Prostate gland (tissue), 2 donors: ENCODE results near the gene UVRAG. TPM values are rescaled to one million over a fixed set of nuclear protein-coding genes. Genes with fewer than 3 reads are reported as not detected.
A peak's percentile ranks its signal among the peaks of the same experiment; 100 is the strongest.

Source experiments
- DNase-seq: peaks from one replicate; pipeline ENCODE4 v3.0.0-alpha.2; 2019; ENCODE audit warnings: low spot score
- H3K27ac ChIP-seq, 2 donors: fragments of 200-600 bp; sonication (generic); 2 replicates each; pipeline ENCODE4 v1.5.1; 2017 to 2019
- H3K27me3 ChIP-seq: fragments of 200-600 bp; sonication (generic); replicated peaks from 2 replicates; pipeline ENCODE4 v1.5.1; 2019; ENCODE audit not compliant: insufficient read depth
- H3K36me3 ChIP-seq, 2 donors: fragments of 200-600 bp; sonication (generic); 1 replicate in 1 of 2; 2 replicates in 1 of 2; pipeline versions ENCODE4 v1.5.1 to v1.8.1; 2017 to 2019
- H3K4me1 ChIP-seq: fragments of 200-600 bp; sonication (generic); replicated peaks from 2 replicates; pipeline ENCODE4 v1.5.1; 2019
- H3K4me3 ChIP-seq, 2 donors: fragments of 200-600 bp; sonication (generic); 2 replicates each; pipeline ENCODE4 v1.5.1; 2017 to 2019
- H3K9me3 ChIP-seq: fragments of 200-600 bp; sonication (generic); 2 replicates; pipeline ENCODE4 v1.5.1; 2017
- POLR2A ChIP-seq: fragments of 450-650 bp; IDR thresholded peaks from one replicate; pipeline ENCODE4 v1.6.1; 2016; ENCODE audit warnings: antibody characterized with exemption, mild to moderate bottlenecking
- POLR2AphosphoS5 ChIP-seq: sonication (generic); formaldehyde crosslinking; IDR thresholded peaks from one replicate; pipeline ENCODE4 v1.6.1; 2017; ENCODE audit warnings: antibody characterized with exemption
- WGBS: methylation state at CpG from one replicate; pipeline ENCODE4 v1.1.5; 2018; 5-methylcytosine and 5-hydroxymethylcytosine counted together
- intact Hi-C: fragments of 100-400 bp; cut with DNase I; formaldehyde crosslinking; loops from one replicate; pipeline ENCODE4 v1.14.2; 2022
- total RNA-seq, 2 donors: library from RNA; depleted of rRNA; stranded (reverse); fragments of >200 nt; gene quantifications; one replicate each; pipeline ENCODE4 v1.1.0, GENCODE V29; 2016
- TF ChIP-seq, protein P1 (sequence below), 4 experiments: fragments of 200-600 bp in 2 of 4; fragments of 450-650 bp in 2 of 4; sonication (generic) in 2 of 4; IDR thresholded peaks; 1 replicate in 3 of 4; 2 replicates in 1 of 4; pipeline ENCODE4 v1.5.1; 2016 to 2019; ENCODE audit warnings: antibody characterized with exemption in 4 of 4, mild to moderate bottlenecking in 2 of 4, moderate library complexity in 2 of 4

Gene UVRAG
- total RNA-seq, 2 donors from 2014 or later, result 13.9 to 25.2 TPM

DNA sequence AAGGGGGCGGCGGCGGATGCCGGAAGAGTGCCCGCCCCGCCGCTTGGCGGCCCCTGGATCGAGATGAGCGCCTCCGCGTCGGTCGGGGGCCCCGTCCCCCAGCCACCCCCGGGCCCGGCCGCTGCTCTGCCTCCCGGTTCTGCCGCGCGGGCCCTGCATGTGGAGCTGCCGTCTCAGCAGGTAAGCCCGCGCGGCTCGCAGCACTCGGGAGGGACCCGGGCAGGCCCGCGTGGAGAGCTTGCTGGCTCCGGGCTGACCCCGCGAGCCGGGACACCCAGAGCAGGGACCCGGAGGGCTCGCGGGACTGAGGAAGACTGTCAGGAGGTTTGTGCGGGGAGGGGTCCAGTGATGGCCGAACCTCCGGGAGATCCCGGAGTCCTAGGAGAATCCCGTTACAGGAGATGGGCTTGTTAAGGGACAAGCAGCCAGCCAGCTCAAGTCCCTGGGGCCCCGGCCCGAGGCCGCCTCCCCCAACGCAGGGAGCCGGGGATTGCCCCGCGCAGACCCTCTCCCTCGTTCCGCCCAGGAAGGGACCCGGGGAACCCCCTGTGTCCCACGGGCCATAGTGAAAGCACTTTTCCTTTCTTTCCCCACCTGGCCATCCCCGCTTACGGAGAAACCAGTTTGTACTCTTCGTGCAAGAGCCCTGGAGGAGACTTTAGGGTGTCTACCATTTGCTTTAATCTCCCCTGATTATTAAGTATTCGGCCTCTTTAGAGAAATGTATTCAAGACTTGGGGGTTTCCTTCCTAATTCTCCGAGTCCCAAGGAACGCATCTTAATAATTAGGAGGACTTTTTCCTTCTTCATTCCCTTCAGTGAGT is 547 bp downstream of the UVRAG start:
- H3K36me3 ChIP-seq, result no peaks in the 10 kb centered on the region
- H3K9me3 ChIP-seq, result no peaks in the 10 kb centered on the region
- intact Hi-C loops, result no loop called here
- no peak for DNase-seq
- H3K27ac ChIP-seq, result peak overlapping the region; percentile 85 to 92
- no peaks in the 10 kb centered on the region for H3K27me3 ChIP-seq
- TF ChIP-seq POLR2A (no peak), POLR2AphosphoS5 (no peak)
- TF ChIP-seq, protein P1, sequence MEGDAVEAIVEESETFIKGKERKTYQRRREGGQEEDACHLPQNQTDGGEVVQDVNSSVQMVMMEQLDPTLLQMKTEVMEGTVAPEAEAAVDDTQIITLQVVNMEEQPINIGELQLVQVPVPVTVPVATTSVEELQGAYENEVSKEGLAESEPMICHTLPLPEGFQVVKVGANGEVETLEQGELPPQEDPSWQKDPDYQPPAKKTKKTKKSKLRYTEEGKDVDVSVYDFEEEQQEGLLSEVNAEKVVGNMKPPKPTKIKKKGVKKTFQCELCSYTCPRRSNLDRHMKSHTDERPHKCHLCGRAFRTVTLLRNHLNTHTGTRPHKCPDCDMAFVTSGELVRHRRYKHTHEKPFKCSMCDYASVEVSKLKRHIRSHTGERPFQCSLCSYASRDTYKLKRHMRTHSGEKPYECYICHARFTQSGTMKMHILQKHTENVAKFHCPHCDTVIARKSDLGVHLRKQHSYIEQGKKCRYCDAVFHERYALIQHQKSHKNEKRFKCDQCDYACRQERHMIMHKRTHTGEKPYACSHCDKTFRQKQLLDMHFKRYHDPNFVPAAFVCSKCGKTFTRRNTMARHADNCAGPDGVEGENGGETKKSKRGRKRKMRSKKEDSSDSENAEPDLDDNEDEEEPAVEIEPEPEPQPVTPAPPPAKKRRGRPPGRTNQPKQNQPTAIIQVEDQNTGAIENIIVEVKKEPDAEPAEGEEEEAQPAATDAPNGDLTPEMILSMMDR (IDR thresholded peaks at IDR 0.05), result peak in 1 of 4 experiments; percentile 4
- under 1% methylated on average over 25 of the region's 60 CpGs for WGBS
- peaks cover 10% of the 10 kb centered on the region for H3K4me1 ChIP-seq
- H3K4me3 ChIP-seq, result peak overlapping the region; percentile 74 to 100

DNA sequence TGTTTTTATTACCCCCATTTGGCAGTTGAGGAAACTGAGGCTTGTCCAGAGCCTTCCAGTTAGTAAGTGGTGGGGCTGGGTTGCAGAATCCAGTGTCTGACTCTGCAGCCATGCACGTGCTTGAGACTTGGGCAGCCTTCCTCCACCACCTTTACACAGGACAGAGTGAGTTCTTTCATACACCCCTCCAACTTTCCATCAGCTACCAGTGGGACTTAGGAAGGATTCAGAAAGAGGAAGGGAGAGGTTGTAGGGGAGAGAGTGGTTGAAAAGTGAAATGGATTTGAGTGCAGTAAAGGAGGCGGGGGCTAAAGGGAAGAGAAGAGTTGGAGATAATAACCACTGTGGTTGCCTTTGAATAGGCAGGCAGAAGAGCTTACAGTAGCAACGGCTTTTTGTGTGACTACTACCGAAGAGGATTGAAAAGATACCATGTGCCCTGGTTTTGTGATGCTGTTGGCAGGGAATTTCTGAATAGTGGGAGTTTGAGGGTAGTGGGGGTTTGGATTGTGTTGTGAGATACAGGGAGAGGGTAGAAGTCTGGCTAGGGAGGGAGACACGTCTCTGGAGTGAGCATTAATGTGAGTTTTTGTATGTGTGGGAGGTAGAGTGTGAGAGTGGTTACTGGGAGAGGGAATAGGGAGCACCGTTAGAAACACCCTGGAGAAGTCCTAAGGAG is 1.7 kb downstream of the UVRAG start:
- no peak for TF ChIP-seq POLR2AphosphoS5
- TF ChIP-seq, protein P1 (IDR thresholded peaks at IDR 0.05), result no peak
- no peak for TF ChIP-seq POLR2A
- H3K27ac ChIP-seq, result no peak overlapping the region
- WGBS, result 32% methylated on average over 6 of the region's 6 CpGs
- H3K4me1 ChIP-seq, result peaks cover 10% of the 10 kb centered on the region
- H3K9me3 ChIP-seq, result no peaks in the 10 kb centered on the region
- H3K36me3 ChIP-seq, result no peaks in the 10 kb centered on the region
- intact Hi-C loops, result no loop called here
- H3K4me3 ChIP-seq, result peak overlapping the region; percentile 74 to 100
- H3K27me3 ChIP-seq, result no peaks in the 10 kb centered on the region
- no peak for DNase-seq

DNA sequence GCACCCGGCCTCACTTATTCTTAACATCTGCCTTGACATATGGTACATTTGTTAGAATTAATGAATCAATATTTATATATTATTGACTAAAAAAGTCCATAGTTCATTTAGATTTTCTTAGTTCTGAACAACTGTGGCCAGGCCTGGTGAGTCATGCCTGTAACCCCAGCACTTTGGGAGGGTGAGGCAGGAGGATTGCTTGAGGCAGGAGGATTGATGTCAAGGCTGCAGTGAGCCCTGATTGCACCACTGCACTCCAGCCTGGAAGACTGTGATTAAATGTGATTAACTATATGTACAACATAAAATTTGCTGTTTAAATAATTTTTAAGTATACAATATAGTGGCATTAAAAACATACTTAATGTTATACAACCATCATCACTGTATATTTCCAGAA is 5.6 kb downstream of the UVRAG start:
- Histone ChIP-seq H3K27me3 (no peaks in the 10 kb centered on the region), H3K4me3 (no peak overlapping the region), H3K36me3 (no peaks in the 10 kb centered on the region), H3K27ac (no peak overlapping the region), H3K4me1 (peaks cover 10% of the 10 kb centered on the region), H3K9me3 (no peaks in the 10 kb centered on the region)
- no peak for DNase-seq
- TF ChIP-seq POLR2A, result no peak
- no peak for TF ChIP-seq POLR2AphosphoS5
- TF ChIP-seq, protein P1 (IDR thresholded peaks at IDR 0.05), result no peak
- 97% methylated on average over 1 of the region's 1 CpG for WGBS
- intact Hi-C loops, result no loop called here

DNA sequence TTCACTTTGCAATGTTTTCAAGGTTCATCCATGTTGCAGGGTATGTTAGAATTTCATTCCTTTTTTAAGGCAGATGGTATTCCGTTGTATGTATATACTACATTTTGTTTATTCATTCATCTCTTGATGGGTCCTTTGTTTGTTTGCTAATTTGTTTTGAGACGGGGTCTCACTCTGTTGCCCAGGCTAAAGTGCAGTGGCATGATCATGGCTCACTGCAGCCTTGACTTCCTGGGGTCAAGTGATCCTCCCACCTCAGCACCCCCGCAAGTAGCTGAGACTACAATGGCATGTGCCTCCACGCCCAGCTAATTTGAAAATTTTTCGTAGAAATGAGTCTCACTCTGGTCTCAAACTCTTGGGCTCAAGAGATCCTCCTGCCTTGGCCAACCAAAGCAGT is 6.2 kb downstream of the UVRAG start:
- Histone ChIP-seq H3K27me3 (no peaks in the 10 kb centered on the region), H3K9me3 (no peaks in the 10 kb centered on the region), H3K4me1 (peaks cover 10% of the 10 kb centered on the region), H3K4me3 (no peak overlapping the region), H3K27ac (no peak overlapping the region), H3K36me3 (no peaks in the 10 kb centered on the region)
- TF ChIP-seq POLR2A (no peak), POLR2AphosphoS5 (no peak)
- TF ChIP-seq, protein P1 (IDR thresholded peaks at IDR 0.05), result no peak
- DNase-seq, result no peak
- intact Hi-C loops, result no loop called here
- 92% methylated on average over 5 of the region's 5 CpGs for whole genome bisulfite sequencing
